Large intestine (tissue), 3 donors: ENCODE measurements around the gene HSD11B1L. TPM values are rescaled to one million over a fixed set of nuclear protein-coding genes. Genes with fewer than 3 reads are reported as not detected.
"Not testable (repeated sequence)": the region's sequence is repeated elsewhere in the genome, so short reads cannot be mapped to it uniquely, and the experiment has no call there.

ENCODE experiments used
- DNase-seq, 2 donors: peaks; one replicate each; pipeline versions ENCODE4 v3.0.0 to v3.0.0-alpha.2; 2013
- H3K27ac ChIP-seq: one replicate; pipeline ENCODE4 v1.5.1; 2013; ENCODE audit warnings: low read length
- H3K27me3 ChIP-seq: 2 replicates; pipeline ENCODE4 v1.6.1; 2013; ENCODE audit warnings: low read length; ENCODE audit not compliant: control insufficient read depth, insufficient read depth
- H3K36me3 ChIP-seq: 2 replicates; pipeline ENCODE4 v1.6.1; 2013; ENCODE audit warnings: low read length; ENCODE audit not compliant: control insufficient read depth, insufficient read depth
- H3K4me1 ChIP-seq: one replicate; pipeline ENCODE4 v1.6.1; 2013; ENCODE audit warnings: low read length; ENCODE audit not compliant: control insufficient read depth, insufficient read depth
- H3K4me3 ChIP-seq: one replicate; pipeline ENCODE4 v1.5.1; 2013; ENCODE audit warnings: low read length
- H3K9me3 ChIP-seq: one replicate; pipeline ENCODE4 v1.6.1; 2013; ENCODE audit warnings: mild to moderate bottlenecking, low read depth, low read length, moderate library complexity; ENCODE audit not compliant: control insufficient read depth
- WGBS: methylation state at CpG from one replicate; pipeline ENCODE4 v1.1.5; 2013; ENCODE audit warnings: low lambda C conversion rate; ENCODE audit not compliant: insufficient coverage; 5-methylcytosine and 5-hydroxymethylcytosine counted together
- polyA plus RNA-seq: library from polyadenylated mRNA; unstranded; fragments of 120-200 nt; gene quantifications from one replicate; pipeline ENCODE4 v1.2.1, GENCODE V29; 2013

The HSD11B1L gene
- polyA plus RNA-seq, 1 donor = 5.7 TPM

- Histone ChIP-seq H3K27ac (no peak overlapping the region), H3K4me1 (peaks cover 8% of the 10 kb centered on the region), H3K4me3 (no peak overlapping the region), H3K27me3 (no peaks in the 10 kb centered on the region), H3K36me3 (peaks cover 44% of the 10 kb centered on the region), H3K9me3 (no peaks in the 10 kb centered on the region)
- DNase-seq = no peak
- WGBS = no CpG with 5 or more reads among the region's 10 CpGs
These were observed 34.0 kb downstream of the HSD11B1L start for GRCh38 chr19:5714816-5715215.

- H3K27me3 ChIP-seq = no peaks in the 10 kb centered on the region
- no peak overlapping the region for H3K4me3 ChIP-seq
- no peak overlapping the region for H3K27ac ChIP-seq
- peaks cover 8% of the 10 kb centered on the region for H3K4me1 ChIP-seq
- DNase-seq = no peak
- no peaks in the 10 kb centered on the region for H3K9me3 ChIP-seq
- peaks cover 23% of the 10 kb centered on the region for H3K36me3 ChIP-seq
- no CpG with 5 or more reads among the region's 8 CpGs for WGBS
These were observed 36.5 kb downstream of the HSD11B1L start for GRCh38 chr19:5717215-5717935.

DNA sequence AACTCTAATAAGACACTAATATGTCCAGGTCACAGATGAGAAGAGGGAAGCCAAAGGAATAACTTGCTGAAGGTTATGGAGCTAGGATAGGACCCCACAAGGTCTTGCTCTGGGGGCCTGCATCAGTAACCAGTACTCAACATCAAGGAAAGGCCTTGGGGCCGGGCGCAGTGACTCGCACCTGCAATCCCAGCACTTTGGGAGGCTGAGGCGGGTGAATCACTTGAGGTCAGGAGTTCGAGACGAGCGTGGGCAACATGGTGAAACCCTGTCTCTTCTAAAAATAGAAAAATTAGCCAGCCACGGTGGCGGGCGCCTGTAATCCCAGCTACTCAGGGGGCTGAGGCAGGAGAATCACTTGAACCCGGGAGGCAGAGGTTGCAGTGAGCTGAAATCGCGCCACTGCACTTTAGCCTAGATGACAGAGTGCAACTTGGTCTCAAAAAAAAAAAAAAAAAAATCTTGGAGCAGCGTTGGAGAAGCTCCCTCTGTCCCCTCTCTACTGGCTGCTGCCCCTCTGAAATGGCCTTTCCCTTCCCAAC lies 37.3 kb downstream of the HSD11B1L start:
- DNase-seq = no peak
- peaks cover 17% of the 10 kb centered on the region for H3K36me3 ChIP-seq
- no peaks in the 10 kb centered on the region for H3K27me3 ChIP-seq
- H3K27ac ChIP-seq = no peak overlapping the region
- H3K4me3 ChIP-seq = peak overlapping the region; percentile 80
- WGBS = 40% methylated on average over 1 of the region's 14 CpGs
- H3K9me3 ChIP-seq = no peaks in the 10 kb centered on the region
- H3K4me1 ChIP-seq = peaks cover 8% of the 10 kb centered on the region

DNA sequence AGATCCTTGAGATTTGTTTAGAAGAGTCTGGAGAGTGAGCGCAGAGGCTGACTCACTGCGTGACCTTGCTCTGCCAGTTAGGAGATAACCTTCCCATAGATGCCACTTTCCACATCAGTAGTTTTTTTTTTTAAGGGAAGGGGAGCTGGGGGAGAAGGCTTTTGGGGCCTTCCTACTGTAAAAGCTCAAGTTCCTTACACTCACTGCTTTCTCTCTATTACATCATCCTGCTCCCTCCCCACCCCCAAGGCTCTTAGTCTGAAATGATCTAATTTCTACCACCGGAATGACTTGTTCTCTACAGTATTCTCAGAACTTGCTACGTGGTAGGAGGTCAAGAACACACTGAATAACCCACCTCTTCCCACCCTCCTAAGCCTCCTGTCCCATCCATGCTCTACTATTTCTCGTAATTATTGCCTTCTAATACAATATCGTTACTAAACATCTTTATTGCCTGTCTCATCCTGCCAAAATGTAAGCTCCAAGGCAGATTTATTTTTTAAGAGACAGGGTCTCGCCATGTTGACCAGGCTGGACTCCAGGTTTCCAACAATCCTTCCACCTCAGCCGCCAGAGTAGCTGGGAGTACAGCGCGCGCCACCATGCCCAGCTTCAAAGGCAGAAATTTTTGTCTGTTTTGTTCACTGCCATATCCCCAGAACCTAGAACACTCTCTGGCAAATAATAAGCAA lies 37.9 kb downstream of the HSD11B1L start:
- WGBS = 80% methylated on average over 1 of the region's 11 CpGs
- H3K27ac ChIP-seq = peak overlapping the region; percentile 93

DNA sequence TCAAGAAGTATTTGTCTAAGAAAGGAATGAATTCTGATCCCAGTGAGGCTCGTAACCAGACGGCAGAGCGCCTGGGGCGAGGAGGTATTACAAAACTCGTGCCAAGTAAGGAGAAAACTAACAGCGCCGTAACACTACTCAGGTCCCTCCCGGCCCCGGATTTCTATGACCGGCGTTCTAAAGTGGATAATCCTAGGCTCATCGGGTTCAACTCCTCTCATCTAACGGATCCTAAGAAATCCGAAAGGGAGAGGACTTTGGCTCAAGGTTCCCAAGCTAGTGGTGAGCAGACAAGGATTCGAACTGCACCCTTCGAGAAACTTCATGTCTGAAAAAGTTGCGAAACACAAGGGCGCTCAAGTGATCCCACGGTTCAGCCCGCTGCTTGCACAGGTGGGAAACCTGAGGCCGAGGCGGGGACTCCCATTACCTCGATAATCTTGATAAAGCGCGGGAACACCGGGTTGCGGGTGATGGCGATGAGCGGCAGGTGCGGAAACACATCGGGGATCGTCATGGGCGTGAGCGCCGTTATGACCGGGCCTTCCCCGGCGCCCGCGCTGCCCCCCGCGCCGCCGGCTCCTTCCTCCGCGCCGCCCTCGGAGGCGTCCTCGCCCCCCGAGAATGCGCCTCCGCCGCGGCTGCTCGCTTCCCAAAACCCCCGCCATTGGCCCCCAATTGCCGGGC lies 38.6 kb downstream of the HSD11B1L start:
- Histone ChIP-seq H3K4me1 (peaks cover 8% of the 10 kb centered on the region), H3K4me3 (peak overlapping the region; percentile 80), H3K27ac (peak overlapping the region; percentile 93), H3K27me3 (no peaks in the 10 kb centered on the region), H3K9me3 (no peaks in the 10 kb centered on the region), H3K36me3 (peaks cover 7% of the 10 kb centered on the region)
- DNase-seq = peak; percentile 30 to 58
- WGBS = 0% methylated on average over 2 of the region's 58 CpGs

More for the DNA sequence above, 37.9 kb downstream of the HSD11B1L start:
- no peaks in the 10 kb centered on the region for H3K9me3 ChIP-seq
- H3K36me3 ChIP-seq = peaks cover 11% of the 10 kb centered on the region
- H3K4me3 ChIP-seq = peak overlapping the region; percentile 80
- peaks cover 8% of the 10 kb centered on the region for H3K4me1 ChIP-seq
- no peaks in the 10 kb centered on the region for H3K27me3 ChIP-seq
- peak in 1 of 2 donors; percentile 45 for DNase-seq

DNA sequence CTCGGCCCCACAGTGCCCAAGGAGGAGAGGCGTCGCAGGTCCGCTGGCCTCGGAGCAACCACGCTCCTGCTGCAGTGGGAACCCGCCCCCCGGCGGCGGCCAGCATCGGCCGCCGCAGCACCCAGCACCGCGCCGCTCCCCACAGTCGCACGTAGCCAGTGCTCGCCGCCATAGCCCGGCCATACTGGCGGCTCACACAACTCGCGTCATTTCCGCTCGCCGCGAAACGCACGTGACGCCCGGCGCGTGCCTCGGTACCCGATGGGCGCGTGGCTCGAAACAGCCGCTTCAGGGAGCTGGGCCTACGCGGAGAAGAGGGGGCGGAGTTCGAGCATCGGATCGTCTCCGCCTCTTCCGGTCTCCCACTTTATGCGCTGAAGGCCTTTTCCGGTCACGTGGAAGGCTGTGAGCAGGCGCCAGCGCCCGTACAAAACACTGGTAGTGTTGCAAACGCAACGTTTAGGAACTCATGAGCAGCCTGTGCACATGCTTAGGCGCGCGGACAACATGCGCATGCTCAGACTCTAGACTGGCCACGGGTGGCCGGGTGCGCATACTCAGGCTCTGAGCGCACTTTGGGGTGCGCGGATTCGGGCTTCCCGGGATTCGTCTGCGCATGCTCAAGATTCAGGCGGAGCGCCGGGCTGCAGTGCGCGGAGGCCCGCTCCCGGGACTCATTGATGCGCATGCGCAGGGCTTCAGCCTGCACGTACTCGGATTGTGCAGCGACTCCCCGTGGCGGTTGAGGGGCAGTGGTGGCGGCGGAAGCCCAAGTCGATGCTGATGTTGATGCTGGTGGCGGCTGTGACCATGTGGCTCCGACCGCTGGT lies 39.3 kb downstream of the HSD11B1L start, which contains the start of the genes CATSPERD and LONP1:
CATSPERD (plus strand) TSS at position 677 of the 830 bp plus-strand sequence; CDS start at position 778, 101 bp downstream.
LONP1 (minus strand) TSS at position 186 of the 830 bp plus-strand sequence; CDS start at position 172, 14 bp downstream.
- Histone ChIP-seq H3K27me3 (no peaks in the 10 kb centered on the region), H3K27ac (peak within 1 kb of the TSS; percentile 93), H3K4me3 (peak within 1 kb of the TSS; percentile 80), H3K9me3 (no peaks in the 10 kb centered on the region), H3K4me1 (peaks cover 8% of the 10 kb centered on the region), H3K36me3 (peaks cover 4% of the 10 kb centered on the region)
- DNase-seq = peak; percentile 99 to 100
- no CpG with 5 or more reads among the region's 90 CpGs for WGBS

- Histone ChIP-seq H3K27ac (no peak overlapping the region), H3K27me3 (no peaks in the 10 kb centered on the region), H3K4me3 (no peak overlapping the region), H3K4me1 (no peaks in the 10 kb centered on the region), H3K9me3 (peaks cover 6% of the 10 kb centered on the region), H3K36me3 (no peaks in the 10 kb centered on the region)
- WGBS = no CpG with 5 or more reads among the region's 4 CpGs
- no peak for DNase-seq
These were observed 46.7 kb downstream of the HSD11B1L start for GRCh38 chr19:5727453-5728050.

- not testable (repeated sequence) for H3K4me3 ChIP-seq, H3K27me3 ChIP-seq, H3K4me1 ChIP-seq, H3K9me3 ChIP-seq, H3K27ac ChIP-seq, DNase-seq, H3K36me3 ChIP-seq
- 100% methylated on average over 1 of the region's 2 CpGs for WGBS
These were observed 52.3 kb downstream of the HSD11B1L start for GRCh38 chr19:5733172-5733571.
